ENCODE data around the gene GMPPB.
"Not testable (repeated sequence)": the region's sequence is repeated elsewhere in the genome, so short reads cannot be mapped to it uniquely, and the experiment has no call there.

The GMPPB gene

DNA sequence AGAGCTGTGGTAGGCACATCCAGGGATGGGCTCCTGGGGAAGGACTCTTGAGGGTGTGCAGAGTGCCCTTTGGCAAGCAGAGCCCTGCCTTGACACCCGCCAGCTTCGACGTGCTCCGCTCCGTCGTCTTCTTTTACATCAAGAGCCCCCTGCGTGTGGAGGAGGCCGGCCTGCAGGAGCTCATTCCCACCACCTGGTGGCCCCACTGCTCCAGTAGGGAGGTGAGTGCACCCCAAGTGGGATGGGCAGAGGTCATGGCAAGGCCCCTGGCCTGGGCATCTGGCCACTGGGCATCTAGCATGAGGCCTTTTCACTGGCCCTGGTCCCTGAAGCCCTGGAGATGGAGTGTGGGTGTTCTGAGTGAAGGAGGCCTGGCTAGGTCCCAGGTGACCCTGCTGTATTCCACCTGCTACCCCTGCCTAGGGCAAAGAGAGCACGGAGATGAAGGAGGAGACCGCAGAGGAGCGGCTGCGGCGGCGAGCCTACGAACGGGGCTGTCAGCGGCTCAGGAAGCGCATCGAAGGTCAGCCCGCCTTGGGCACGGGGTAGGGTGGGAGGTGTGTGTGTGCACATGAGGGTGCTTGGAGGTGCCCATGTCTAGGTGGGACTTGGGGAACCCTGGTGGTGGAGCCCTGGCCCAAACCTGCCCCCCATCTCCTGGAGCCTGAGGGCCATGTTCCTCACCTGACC, 22.2 kb downstream of the GMPPB start:
- TF ChIP-seq, protein P1, sequence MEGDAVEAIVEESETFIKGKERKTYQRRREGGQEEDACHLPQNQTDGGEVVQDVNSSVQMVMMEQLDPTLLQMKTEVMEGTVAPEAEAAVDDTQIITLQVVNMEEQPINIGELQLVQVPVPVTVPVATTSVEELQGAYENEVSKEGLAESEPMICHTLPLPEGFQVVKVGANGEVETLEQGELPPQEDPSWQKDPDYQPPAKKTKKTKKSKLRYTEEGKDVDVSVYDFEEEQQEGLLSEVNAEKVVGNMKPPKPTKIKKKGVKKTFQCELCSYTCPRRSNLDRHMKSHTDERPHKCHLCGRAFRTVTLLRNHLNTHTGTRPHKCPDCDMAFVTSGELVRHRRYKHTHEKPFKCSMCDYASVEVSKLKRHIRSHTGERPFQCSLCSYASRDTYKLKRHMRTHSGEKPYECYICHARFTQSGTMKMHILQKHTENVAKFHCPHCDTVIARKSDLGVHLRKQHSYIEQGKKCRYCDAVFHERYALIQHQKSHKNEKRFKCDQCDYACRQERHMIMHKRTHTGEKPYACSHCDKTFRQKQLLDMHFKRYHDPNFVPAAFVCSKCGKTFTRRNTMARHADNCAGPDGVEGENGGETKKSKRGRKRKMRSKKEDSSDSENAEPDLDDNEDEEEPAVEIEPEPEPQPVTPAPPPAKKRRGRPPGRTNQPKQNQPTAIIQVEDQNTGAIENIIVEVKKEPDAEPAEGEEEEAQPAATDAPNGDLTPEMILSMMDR (IDR thresholded peaks at IDR 0.05; ENCODE audit: insufficient read depth, low read depth, low read length, missing control alignments): peak; percentile 53
- DNase-seq (ENCODE audit: low read depth): peak; percentile 21
- no peak overlapping the region for H3K4me3 ChIP-seq (ENCODE audit: low read length)

GRCh38 chr3:49700453-49701128, 23.2 kb downstream of the GMPPB start:
- TF ChIP-seq, protein P1 (IDR thresholded peaks at IDR 0.05; ENCODE audit: insufficient read depth, low read depth, low read length, missing control alignments): peak; percentile 7
- no peak overlapping the region for H3K4me3 ChIP-seq (ENCODE audit: low read length)
- no peak for DNase-seq (ENCODE audit: low read depth)

DNA sequence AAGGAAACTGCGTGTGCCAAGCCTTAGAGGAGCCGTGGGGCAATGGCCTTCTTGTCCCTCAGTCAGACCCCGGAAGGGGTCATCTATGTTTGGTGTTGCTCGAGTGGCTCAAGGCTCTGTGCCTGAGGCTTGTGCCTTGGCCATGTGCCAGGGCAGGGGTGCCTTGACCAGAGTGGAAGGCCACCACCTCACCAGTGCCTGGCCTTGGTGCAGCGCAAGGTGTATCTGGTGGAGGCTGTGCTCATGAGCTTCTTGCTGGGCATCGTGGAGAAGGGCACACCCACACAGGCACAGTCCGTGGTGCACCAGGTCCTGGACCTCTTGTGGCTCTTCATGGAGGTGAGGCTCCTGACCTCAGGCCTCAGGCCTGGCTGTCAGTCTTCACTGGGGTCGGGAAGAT, 23.7 kb downstream of the GMPPB start:
- TF ChIP-seq, protein P1 (IDR thresholded peaks at IDR 0.05; ENCODE audit: insufficient read depth, low read depth, low read length, missing control alignments): no peak
- DNase-seq (ENCODE audit: low read depth): no peak
- H3K4me3 ChIP-seq (ENCODE audit: low read length): no peak overlapping the region

DNA sequence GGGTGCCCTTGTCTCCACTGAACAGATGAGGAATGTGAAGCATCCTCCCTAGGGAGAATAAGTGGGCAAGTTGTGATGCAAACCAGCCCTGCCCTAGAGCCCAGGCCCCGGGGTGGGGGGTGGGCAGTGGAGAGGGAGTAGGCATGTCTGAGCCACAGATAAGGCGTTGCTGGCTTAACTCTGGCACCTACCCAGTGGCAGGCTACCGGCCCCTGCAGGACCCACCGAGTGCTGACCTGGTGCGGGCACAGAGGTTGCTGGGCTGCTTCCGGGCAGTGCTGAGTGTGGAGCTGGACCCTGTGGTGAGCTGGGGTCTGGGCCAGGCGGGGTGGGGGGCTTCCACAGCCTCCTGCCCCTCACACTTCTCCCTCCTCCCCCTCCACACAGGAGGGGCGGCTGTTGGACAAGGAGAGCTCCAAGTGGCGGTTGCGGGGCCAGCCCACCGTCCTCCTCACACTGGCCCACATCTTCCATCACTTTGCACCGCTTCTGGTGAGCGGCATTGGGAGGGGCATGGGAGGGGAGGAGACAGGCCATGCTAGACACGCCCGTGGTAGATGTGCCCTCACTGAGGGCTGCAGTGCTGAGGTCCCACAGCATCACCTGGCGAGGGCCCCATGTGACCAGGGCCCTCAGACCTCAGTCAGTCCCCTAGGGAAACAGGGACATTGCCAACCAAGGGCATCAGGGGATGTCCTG, 24.3 kb downstream of the GMPPB start:
- TF ChIP-seq, protein P1 (IDR thresholded peaks at IDR 0.05; ENCODE audit: insufficient read depth, low read depth, low read length, missing control alignments): no peak
- H3K4me3 ChIP-seq (ENCODE audit: low read length): no peak overlapping the region
- no peak for DNase-seq (ENCODE audit: low read depth)

- DNase-seq (ENCODE audit: low read depth); H3K4me3 ChIP-seq (ENCODE audit: low read length): not testable (repeated sequence)
Measured at GRCh38 chr3:49695350-49696015, 28.3 kb downstream of the GMPPB start.

- not testable (repeated sequence) for DNase-seq (ENCODE audit: low read depth); H3K4me3 ChIP-seq (ENCODE audit: low read length)
Measured at GRCh38 chr3:49694409-49695070, 29.2 kb downstream of the GMPPB start.

DNA sequence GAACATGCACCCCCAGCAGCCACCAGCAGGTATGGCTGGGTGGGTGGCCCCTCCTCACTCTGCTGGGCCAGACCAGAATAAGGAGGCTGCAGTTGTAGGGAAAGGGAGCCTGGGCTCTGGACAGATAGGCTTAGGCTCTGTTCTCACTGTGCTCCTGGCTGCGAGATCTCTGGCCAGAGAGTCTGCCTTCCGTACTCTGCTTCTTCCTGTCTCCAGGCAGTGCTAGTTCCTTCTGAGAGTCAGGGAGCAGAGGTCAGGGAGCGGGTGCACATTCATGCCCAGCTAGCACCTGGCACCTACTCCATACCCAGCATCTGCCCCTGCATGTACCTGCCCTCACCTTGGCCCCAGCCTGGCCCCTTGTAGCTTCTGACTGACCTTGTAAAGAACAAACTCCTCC, 32.3 kb downstream of the GMPPB start:
- not testable (repeated sequence) for DNase-seq (ENCODE audit: low read depth); H3K4me3 ChIP-seq (ENCODE audit: low read length)

DNA sequence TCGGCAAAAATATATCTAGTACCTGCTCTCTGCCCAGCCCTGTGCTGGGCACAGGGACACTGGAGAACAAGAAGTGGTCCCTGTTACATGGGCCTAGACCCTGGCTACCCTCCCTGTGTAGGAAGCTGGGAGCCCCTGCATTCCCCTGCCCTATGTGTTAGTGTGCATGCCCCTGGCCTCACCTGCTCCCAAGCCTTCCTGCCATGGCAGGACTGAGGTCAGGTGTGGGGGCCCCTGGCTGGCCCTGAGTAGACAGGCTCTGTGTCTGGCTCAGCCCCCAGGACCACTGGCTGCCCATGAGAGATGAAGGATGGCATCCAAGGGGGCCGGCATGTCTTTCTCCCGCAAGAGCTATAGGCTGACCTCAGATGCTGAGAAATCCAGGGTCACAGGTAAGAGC, 32.9 kb downstream of the GMPPB start:
- not testable (repeated sequence) for H3K4me3 ChIP-seq (ENCODE audit: low read length); DNase-seq (ENCODE audit: low read depth)

DNA sequence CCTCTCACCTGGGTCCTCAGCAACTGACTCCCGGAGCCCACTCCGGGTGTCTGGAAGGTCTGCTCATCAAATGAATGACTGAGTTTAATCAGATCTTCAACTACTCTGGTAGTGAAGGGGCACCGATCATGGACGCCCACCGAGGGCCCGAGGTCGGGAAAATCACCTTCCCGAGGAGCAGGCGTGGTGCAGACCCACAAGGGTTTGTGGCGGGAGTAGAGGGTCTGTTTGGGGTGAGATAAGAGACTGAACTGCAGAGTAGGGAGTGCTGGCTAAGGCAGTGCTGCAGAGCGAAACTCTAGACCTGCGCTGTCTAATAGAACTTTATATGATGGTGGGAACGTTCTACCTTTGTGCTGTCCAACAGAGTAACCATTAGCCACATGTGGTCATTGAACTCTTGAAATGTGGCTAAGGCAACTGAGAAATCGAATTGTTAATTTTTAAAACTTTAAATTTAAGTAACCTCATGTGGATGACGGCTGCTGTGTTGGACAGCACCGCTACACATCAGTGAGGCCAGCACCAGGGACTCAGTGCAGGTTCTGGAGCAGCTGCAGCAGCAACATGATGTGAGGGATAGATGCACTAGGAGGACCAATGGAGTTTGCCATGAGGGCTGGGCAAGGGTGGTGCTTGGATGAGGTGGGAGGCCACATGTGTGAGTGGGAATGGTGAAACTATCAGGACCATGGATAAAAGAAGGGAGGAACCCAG, 33.7 kb downstream of the GMPPB start:
- not testable (repeated sequence) for DNase-seq (ENCODE audit: low read depth)

More for the DNA sequence above, 33.7 kb downstream of the GMPPB start:
- H3K4me3 ChIP-seq (ENCODE audit: low read length): peak overlapping the region; percentile 92

All from epithelial cell of esophagus (primary cell).